HG03457 (cell line): ENCODE measurements around the gene ILF2.

Source experiments
- ATAC-seq: cut with Tn5 transposase; IDR thresholded peaks from one replicate; pipeline ENCODE4 v1.9.1; 2021; ENCODE audit warnings: moderate number of reproducible peaks; ENCODE audit not compliant: unreplicated experiment

ILF2 gene

GRCh38 chr1:153628638-153629342, 42.0 kb downstream of the ILF2 start:
- no peak for ATAC-seq

GRCh38 chr1:153627715-153628626, 42.8 kb downstream of the ILF2 start, which contains the start of gene S100A1:
TSS of gene S100A1 (plus strand) at chr1:153628434. CDS start at chr1:153630522, 2,088 bp downstream.
- ATAC-seq = no peak

- no peak for ATAC-seq
Measured at GRCh38 chr1:153626904-153627714, 43.7 kb downstream of the ILF2 start, which contains the start of gene S100A13. TSS of gene S100A13 (minus strand) at chr1:153627505. CDS start at chr1:153626472, 1,033 bp downstream.

- no peak for ATAC-seq
Measured at GRCh38 chr1:153626477-153626903, 44.3 kb downstream of the ILF2 start.

GRCh38 chr1:153624965-153625611, 45.7 kb downstream of the ILF2 start:
- no peak for ATAC-seq

- no peak for ATAC-seq
Measured at GRCh38 chr1:153623101-153623500, 47.7 kb downstream of the ILF2 start.

GRCh38 chr1:153619171-153619570, 51.6 kb downstream of the ILF2 start:
- no peak for ATAC-seq

- ATAC-seq = no peak
Measured at GRCh38 chr1:153617663-153618062, 53.1 kb downstream of the ILF2 start.

- ATAC-seq = no peak
Measured at GRCh38 chr1:153616917-153617311, 53.9 kb downstream of the ILF2 start.

GRCh38 chr1:153616144-153616916, 54.5 kb downstream of the ILF2 start, which contains the start of gene S100A14:
TSS of gene S100A14 (minus strand) at chr1:153616325. CDS start at chr1:153615858, 467 bp downstream.
- ATAC-seq = no peak

- no peak for ATAC-seq
Measured at GRCh38 chr1:153615406-153615805, 55.4 kb downstream of the ILF2 start.

GRCh38 chr1:153614906-153615305, 55.9 kb downstream of the ILF2 start:
- no peak for ATAC-seq

- ATAC-seq = no peak
Measured at GRCh38 chr1:153614189-153614900, 56.4 kb downstream of the ILF2 start.

- no peak for ATAC-seq
Measured at GRCh38 chr1:153613406-153613805, 57.4 kb downstream of the ILF2 start.

GRCh38 chr1:153612755-153613331, 58.0 kb downstream of the ILF2 start, which contains the start of gene S100A16:
TSS of gene S100A16 (minus strand) at chr1:153613137. CDS start at chr1:153608151, 4,986 bp downstream.
- ATAC-seq = no peak

- ATAC-seq = no peak
Measured at GRCh38 chr1:153612111-153612754, 58.6 kb downstream of the ILF2 start.
